Head of caudate nucleus (tissue), 42 donors: Measurements from ENCODE around the gene POLRMT.
A peak's percentile ranks its signal among the peaks of the same experiment; 100 is the strongest.

Experiments used
- DNase-seq, 42 donors: peaks; one replicate each; pipeline versions ENCODE4 v3.0.0 to v3.0.0-alpha.2; 2020 to 2021; ENCODE audit warnings: mixed read lengths in 7 of 42
- intact Hi-C: fragments of 100-400 bp; cut with DNase I; formaldehyde crosslinking; loops from one replicate; pipeline ENCODE4 v1.15.0; 2022

POLRMT gene

DNA sequence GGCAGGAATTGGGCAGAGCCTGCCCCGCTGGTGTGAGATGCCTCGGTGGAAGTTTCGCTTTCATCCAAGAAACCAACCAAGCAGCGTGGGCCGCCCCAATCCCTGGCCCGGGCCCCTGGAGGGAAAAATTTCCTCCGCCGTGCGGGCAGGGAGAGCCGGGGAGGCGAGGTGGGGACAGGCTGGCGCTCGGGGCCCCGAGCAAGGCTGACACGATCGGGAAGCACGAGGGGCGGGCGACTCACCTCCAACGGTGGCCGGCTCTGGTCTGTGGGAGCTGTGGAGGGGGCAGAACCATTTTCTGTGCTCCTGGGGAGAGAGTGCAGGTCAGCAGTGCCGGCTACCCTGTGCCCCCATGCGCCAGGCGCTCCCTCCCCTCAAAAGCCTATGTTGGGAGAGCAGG lies 18.7 kb upstream of the POLRMT start:
- DNase-seq, result no peak
- intact Hi-C loops, result no loop called here

DNA sequence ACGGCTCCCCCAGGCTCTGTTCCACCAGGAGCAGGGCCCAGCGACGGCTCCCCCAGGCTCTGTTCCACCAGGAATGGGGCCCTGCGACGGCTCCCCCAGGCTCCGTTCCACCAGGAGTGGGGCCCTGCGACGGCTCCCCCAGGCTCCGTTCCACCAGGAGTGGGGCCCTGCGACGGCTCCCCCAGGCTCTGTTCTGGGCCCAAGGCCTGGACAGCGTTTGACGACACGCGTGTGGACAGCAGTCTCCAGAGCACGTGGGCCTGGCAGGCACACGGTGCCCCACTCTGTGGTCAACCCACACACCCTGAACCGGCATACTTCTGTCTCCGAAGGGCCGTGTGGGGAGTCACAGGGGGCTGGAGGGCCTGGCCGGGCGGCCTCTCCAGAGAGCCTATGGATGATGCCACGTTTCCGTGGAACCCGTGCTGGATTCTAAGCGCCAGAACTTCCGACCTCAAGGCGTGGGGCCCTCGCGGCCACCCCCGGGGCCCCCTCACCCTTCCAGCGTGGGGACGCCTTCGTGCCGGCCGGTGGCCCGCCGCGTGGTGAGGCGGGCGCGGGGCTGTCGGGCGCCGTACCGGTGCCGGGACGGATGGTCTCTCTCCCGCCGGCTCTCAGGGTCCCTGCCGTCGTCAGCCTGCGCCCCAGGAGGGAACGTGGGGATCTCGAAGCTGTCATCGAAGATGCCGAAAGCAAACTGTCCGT lies 17.9 kb upstream of the POLRMT start:
- DNase-seq, result no peak
- intact Hi-C loops, result no loop called here

DNA sequence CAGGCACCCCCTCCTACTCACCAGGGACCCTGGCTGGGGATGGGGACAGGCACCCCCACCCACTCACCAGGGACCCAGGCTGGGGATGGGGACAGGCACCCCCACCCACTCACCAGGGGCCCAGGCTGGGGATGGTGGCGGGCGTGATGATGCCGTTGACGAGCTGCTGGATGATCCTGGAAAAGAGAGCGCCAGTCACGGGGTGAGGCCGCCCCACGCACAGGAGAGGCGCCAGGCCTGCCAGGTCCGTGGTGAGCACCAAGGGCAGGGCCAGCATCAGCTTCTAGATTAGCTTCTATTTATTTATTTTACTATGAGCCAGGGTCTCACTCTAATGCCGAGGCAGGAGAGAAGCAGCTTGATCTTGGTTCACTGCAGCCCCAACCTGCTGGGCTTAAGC lies 16.8 kb upstream of the POLRMT start:
- DNase-seq, result peak in 6 of 42 donors; percentile 8 to 57 (median 42)
- intact Hi-C loops, result no loop called here

DNA sequence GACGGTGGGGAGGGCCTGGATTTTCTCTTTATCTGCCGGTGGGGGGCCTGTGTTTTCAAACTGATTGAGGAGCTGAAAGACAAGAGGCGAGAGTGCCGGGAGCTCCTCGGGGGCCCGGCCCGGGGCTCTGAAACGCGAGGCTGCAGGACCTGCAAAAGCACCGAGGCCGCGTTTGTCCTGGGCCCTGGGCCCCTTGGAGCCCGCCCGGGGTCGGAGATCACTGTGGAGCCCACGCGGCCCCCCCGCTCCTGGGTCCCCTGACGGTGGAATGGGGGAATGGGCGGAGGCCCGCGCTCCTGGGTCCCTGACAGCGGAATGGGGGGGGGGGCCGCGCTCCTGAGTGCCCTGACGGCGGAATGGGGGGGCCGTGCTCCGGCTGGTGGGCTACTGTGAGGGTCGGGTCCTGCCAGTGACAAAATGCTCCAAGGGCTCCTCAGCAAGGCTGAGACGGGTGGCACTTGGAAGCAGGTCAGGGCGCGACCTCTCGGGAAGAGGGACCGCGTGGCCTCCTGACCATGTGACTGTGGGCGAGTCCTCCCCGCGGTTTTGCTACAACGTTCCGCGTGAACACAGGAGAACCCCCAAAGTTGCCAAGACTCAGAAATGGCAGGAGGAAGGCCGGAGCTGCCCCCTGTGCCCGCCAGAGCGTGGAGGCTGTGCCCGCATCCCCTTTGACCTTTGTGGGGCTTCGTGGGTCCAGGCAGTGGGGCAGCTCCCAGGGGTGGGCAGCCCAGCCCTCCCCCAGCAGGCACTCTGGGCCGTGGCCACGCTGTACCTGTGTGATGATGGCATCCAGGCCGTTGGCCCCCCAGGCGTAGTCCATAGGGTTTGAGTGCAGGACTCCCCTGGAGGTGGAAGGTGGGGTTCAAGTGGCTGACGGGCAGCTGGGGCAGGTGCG lies 15.8 kb upstream of the POLRMT start:
- intact Hi-C loops, result no loop called here
- no peak for DNase-seq

DNA sequence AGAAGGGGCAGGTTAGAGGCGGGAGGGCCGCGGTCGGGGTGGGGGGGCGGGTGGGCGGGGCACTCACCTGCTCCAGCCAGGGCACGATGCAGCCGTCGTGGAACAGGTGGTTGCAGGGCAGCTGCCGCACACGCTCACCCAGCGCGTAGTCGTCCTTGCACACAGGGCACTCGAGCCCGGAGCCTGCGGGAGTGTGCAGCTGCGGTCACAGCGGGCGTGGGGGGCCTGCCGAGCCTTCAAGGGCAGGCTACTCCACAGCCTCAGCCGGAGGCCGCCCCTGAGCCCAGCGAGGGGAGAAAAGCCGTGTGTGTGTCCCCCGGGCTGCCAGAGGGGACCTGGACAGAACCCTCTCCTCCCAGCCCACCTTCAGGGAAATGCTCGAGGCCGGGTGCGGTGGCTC lies 15.0 kb upstream of the POLRMT start:
- no peak for DNase-seq
- intact Hi-C loops, result no loop called here

DNA sequence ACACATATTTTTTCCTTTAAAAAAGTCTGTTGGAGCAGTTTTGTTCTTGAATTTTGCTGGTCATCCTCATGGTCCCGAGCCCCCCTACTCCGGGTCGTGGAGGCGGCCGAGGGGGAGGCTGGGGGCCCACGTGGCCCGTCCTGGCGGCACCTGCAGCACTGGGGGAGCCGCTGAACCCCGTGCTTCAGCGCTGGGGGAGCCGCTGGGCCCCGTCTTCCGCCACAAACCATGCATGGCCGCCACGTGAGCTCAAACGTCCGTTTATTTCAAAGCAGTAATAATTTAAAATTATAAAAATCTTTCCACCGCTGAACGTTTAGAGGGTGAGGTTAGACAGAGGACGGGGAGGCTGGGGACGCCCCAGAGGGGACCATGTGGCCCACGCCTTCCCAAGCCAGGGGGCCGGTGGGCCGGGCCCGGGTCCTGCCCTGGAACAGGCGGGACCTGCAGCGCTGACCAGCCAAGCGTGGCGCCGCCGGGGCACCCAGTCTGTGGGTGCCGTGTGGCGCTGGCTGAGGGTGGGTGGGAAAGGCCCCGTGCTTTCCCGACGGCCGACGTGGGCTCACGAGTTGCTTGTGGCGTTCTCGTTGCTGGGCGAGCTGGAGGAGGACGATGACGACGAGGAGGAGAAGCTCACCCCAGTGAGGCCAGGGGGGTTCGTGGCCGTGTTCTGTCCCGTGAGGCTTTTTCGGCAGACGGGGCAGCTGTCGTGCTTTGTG lies 14.4 kb upstream of the POLRMT start:
- DNase-seq, result no peak
- intact Hi-C loops, result no loop called here

DNA sequence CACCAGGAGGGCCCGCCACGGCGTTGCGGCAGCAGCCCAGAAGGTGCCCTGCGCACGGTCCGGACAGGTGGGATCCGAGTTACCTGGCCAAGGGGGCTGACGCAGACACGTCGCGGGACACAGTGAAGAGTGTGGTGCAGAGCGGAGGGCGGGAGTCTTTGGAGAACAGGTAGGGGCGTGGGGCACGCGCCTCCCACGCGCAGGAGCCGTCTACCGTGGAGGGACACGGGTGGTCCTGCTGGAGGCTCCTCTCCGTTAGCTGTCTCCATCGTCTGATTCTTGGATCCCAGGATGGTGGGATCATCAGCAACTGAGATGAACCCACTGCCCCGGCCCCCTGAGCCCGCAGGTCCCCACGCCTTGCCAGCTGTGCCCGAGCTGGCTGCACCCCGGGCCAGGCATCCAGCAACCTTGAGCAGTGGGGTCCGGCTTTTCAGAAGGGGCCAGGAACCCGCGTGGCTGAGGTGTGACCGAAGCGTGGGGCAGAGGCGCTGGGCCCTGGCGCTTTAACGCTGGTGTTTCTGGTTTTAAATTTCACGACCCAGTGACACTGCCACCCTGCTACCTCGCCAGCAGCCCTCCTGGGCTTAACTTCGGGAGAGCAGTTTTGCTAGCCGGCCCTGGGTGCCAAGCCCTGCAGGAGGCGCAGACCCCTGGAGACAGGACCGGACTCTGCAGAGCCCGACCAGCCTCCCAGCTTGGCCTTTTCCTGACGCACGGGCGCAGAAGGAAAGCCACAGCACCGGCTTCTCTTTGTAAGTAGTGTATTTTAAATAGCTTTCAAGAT lies 13.6 kb upstream of the POLRMT start:
- no peak for DNase-seq
- intact Hi-C loops, result no loop called here

DNA sequence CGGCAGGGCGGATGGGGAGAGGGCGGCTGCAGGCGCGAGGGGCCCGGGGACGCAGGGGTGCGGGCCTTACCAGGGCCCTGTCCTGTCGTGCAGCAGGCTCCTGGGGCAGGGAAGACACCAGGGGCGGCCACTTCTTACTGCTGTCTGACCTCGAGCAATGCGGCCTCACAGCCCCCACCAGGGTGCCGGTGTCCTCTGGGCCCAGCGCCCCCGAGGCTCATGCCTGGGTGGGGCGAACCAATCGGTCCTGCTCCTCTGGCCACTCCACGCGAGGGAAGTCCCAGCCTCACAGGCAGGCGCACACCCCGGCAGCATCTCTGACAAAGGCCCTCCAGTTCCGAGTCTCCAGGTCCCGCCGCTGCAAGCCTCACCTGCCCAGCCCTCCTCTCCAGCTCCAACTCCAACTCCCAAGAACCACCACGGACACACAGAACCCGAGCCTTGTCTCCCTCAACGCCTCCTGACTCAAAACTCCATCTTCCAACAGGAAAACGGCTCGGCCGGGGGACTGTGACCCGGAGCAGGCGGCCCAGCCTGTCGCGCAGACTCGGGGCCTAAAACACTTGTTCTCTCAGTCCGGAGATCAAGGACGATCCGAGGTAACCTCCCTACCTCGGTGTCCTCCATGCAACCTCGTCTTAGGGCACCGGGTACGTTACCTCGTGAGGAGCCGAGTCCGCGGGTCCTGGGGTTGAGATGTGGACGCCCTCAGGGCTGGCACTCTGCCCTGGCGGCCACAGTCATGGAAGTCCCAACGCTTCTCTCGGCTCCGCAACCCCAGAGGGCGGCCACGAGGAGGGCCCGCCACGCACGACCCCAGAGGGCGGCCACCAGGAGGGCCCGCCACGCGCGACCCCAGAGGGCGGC lies 12.8 kb upstream of the POLRMT start:
- intact Hi-C loops, result no loop called here
- no peak for DNase-seq

DNA sequence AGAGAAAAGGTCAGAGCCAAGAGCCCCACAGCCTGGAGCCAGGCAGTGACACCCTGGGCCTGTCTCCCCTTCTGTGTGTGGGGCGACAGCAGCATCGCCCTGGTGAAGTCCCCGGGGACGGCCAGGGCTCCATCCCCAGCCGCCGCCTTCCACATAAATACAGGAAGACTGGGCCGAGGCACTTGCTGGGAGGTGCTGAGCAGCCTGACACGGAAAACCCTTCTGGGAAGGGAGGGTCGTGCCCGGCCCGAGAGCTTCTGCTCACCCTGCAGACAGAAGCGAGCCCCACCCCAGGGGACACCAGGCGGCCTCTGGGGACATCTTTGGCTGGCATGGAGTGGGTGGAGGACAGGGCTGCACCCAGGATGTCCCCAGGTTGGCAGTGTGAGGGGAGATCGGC lies 11.5 kb upstream of the POLRMT start:
- DNase-seq, result no peak
- intact Hi-C loops, result no loop called here

DNA sequence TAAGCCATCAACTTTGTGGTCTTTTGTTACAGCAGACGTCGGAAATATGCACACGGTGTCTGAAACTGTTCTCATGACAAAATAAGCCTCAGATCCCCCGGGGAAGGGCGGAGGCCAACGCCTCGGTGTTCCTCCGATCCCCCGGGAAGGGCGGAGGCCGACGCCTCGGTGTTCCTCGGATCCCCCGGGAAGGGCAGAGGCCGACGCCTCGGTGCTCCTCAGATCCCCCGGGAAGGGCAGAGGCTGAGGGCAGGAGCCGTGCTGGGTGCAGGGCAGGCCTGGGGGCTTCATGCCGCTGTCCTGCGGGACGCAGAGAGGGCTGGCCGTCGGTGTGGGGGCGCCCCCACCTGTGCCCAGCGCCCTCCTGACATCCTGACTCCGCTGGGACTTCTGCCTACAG lies 11.0 kb upstream of the POLRMT start:
- no peak for DNase-seq
- intact Hi-C loops, result no loop called here

DNA sequence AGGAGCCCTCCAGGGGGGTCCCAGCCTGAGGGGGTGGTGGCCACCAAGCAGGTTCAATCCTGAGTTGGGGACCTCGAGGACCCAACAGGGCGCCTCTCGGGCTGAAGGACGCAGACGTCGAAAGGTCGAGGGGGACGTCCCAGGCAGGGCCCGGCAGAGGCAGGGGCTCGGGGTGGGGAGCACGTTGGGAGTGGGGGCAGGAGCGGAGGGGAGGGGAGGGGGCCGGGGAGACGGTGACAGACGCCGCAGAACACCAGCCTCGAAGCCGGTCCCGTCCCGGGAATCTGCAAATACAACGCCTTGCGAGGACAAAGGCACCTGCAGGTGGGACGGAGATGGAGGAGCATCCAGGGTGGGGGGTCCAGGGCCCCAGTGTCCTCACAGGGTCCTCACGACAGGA lies 10.4 kb upstream of the POLRMT start:
- intact Hi-C loops, result no loop called here
- DNase-seq, result no peak

DNA sequence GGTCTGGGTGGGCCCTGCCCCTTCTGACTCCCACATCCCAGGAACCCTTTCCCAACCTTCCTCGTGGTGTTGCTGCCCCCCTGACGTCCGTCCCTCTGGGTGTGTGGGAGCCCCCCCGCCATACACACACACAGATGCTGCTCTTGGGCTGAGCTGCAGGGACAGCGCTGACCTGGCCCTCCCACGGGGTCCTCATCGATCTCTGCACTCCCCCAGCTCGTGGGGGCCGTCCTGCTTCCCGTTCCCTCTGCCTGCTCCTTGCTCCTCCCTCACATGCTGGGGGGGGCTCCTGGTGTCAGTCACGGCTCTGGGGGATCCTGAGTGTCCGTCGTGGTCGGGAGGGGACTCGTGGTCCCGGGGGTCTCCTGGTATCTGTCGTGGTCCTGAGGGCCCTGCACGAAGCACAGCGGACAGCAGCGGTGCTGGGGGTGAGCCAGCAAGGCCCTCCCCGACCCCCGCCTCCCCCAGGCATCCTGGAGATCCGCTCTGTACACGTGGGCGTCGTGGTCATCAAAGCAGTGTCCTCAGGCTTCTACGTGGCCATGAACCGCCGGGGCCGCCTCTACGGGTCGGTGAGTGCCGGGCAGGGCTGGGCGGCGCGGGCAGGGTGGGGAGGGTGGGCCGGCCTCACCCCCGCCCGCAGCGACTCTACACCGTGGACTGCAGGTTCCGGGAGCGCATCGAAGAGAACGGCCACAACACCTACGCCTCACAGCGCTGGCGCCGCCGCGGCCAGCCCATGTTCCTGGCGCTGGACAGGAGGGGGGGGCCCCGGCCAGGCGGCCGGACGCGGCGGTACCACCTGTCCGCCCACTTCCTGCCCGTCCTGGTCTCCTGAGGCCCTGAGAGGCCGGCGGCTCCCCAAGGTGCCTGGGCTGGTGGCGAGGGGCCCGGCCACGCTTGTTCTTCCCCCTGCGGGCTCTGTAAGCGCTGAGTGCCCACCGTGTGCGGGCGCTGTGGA lies 9.7 kb upstream of the POLRMT start:
- no peak for DNase-seq
- intact Hi-C loops, result no loop called here

DNA sequence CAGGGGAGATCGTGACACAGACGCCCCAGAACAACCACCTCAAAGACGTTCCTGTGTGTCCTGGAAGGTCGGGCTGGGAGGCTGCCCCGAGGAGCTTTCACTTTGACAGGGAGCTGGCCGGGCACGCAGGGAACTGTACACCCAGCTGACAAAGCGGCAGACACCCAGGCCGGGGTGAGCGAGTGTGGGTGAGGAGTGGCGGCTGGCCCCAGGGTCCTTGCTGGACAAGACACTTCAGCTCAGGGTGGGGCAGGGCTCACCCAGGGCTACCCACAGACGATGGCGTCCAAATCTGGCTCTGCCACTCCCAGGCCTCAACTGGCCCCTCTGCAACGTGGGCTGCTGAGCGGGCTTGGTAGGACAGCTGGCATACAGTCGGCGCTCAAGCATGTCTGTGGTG lies 8.4 kb upstream of the POLRMT start:
- intact Hi-C loops, result no loop called here
- DNase-seq, result no peak

DNA sequence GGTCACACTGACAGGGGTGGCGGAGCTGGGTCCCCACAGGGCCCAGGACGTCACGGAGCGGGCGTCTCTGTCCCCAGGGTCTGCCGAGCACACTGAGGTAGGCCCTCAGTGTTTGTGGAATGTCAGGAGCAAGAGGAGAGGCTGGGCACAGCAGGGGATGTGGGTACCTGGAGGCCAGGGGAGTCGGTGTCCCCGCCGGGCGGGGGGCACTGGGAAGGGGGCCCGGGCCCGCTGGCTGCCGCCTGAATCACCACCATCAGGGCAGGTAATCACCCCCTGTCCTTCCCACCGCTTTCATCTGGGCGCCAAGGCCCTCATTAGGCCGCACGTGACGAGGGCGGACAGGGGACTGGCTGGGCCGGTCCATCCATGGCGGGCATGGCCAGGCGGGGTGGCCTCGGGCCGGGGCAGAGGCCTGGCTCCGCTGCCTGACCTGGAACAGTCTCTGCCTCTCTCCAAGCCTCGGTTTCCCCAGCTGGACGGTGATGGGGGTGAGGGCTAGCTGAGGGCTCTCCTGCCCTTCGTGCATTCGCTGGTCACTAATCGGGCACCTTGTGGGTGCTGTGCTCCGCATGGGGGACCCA lies 7.4 kb upstream of the POLRMT start:
- intact Hi-C loops, result no loop called here
- DNase-seq, result no peak

DNA sequence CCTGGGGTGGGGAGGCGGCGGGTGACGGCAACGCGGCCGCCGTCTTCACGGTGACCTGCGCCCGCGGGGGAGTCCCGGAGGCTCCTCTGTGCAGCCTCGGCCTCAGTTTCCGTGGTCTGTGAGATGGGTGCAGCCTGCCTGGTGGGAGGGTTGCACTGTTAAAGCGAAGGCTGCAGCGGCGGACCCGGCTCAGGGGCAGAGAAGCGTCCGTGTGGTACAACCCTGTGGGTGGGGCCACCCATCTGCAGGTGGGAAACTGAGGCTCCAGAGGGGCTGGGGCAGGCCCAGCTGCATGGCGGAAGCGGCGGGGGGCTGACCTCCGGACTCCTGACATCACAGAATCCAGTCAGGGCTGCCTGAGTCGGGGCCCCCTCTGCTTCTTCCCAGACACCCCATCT lies 6.8 kb upstream of the POLRMT start:
- intact Hi-C loops, result no loop called here
- DNase-seq, result no peak

DNA sequence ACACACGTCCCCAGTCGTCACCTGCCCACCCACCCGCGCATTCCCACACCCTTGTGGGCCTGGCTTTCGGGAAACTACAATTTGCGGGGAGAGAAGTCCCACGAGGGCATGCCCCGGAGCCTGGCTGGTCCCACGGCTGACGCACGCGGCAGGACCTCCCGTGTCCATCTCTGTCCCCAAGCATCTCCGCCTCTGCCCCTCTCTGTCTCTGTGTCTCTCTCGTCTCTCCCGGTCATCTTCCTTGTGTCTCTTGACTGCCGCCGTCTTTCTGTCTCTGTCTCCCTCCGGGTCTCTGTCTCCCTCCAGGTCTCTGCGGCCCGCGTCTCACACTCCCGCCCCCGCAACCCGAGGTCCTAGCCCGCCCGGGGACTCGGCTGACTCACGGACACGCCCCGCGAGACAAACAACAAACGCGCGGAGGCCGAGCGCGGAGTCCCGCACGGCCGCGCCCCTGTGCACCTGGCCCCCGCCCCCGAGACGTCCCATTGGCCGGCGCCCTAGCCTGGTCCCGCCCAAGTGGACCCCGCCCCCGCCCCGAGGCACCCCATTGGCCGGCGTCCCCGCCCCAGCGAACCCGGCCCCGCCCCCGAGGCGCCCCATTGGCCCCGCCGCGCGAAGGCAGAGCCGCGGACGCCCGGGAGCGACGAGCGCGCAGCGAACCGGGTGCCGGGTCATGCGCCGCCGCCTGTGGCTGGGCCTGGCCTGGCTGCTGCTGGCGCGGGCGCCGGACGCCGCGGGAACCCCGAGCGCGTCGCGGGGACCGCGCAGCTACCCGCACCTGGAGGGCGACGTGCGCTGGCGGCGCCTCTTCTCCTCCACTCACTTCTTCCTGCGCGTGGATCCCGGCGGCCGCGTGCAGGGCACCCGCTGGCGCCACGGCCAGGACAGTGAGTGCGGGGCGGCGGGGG lies 6.2 kb upstream of the POLRMT start, which contains the start of gene FGF22:
TSS of gene FGF22 (plus strand) at position 627 of the 908 bp plus-strand sequence. CDS start at position 674, 47 bp downstream.
- DNase-seq, result peak; percentile 79 to 98 (median 95)
- intact Hi-C loops, result no loop called here
